Spleen (tissue), 11 donors: Measurements from ENCODE around the gene DYNLT2B. TPM values are rescaled to one million over a fixed set of nuclear protein-coding genes. Genes with fewer than 3 reads are reported as not detected.
A peak's percentile ranks its signal among the peaks of the same experiment; 100 is the strongest.
"Not testable (repeated sequence)": the region's sequence is repeated elsewhere in the genome, so short reads cannot be mapped to it uniquely, and the experiment has no call there.

Experiments
- DNase-seq: peaks from one replicate; pipeline ENCODE4 v3.0.0-alpha.2; 2020
- H3K27ac ChIP-seq, 8 donors: fragments of 200-600 bp; sonication (generic) in 7 of 8; 1 replicate in 4 of 8; 2 replicates in 4 of 8; pipeline versions ENCODE4 v1.5.0 to v1.8.0; 2016 to 2021; ENCODE audit warnings: inconsistent platforms in 4 of 8, mild to moderate bottlenecking in 4 of 8, moderate library complexity in 1 of 8
- H3K27me3 ChIP-seq, 7 donors: fragments of 200-600 bp; sonication (generic) in 6 of 7; replicated peaks in 1 of 7; 1 replicate in 4 of 7; 2 replicates in 3 of 7; pipeline versions ENCODE4 v1.5.0 to v1.8.0; 2016 to 2021; ENCODE audit warnings: inconsistent platforms in 3 of 7, mild to moderate bottlenecking in 1 of 7
- H3K36me3 ChIP-seq, 6 donors: fragments of 200-600 bp; sonication (generic) in 5 of 6; 1 replicate in 4 of 6; 2 replicates in 2 of 6; pipeline versions ENCODE4 v1.5.0 to v1.8.0; 2016 to 2021; ENCODE audit warnings: inconsistent platforms in 2 of 6
- H3K4me1 ChIP-seq, 6 donors: fragments of 200-600 bp; sonication (generic) in 5 of 6; 1 replicate in 3 of 6; 2 replicates in 3 of 6; pipeline versions ENCODE4 v1.5.0 to v1.8.0; 2016 to 2021; ENCODE audit warnings: inconsistent platforms in 3 of 6
- H3K4me3 ChIP-seq, 8 donors: fragments of 200-600 bp; sonication (generic) in 7 of 8; 1 replicate in 4 of 8; 2 replicates in 4 of 8; pipeline versions ENCODE4 v1.5.0 to v1.8.0; 2016 to 2021; ENCODE audit warnings: inconsistent platforms in 4 of 8, mild to moderate bottlenecking in 4 of 8, moderate library complexity in 2 of 8
- H3K9me3 ChIP-seq, 8 donors: fragments of 200-600 bp; sonication (generic) in 7 of 8; 1 replicate in 4 of 8; 2 replicates in 4 of 8; pipeline versions ENCODE4 v1.5.0 to v1.8.0; 2016 to 2021; ENCODE audit warnings: inconsistent platforms in 4 of 8
- CTCF ChIP-seq, 11 experiments: fragments of 200-600 bp in 7 of 11; fragments of 450-650 bp in 4 of 11; sonication (generic) in 4 of 11; IDR thresholded peaks in 8 of 11; conservative IDR thresholded peaks in 3 of 11; 1 replicate in 7 of 11; 2 replicates in 4 of 11; pipeline versions ENCODE4 v1.4.0 to v1.8.0; 2016 to 2021; ENCODE audit warnings: antibody characterized with exemption in 11 of 11, inconsistent platforms in 4 of 11, mild to moderate bottlenecking in 1 of 11
- POLR2A ChIP-seq, 3 donors: fragments of 450-650 bp; IDR thresholded peaks; one replicate each; pipeline ENCODE4 v1.5.1; 2017; ENCODE audit warnings: antibody characterized with exemption in 3 of 3, mild to moderate bottlenecking in 1 of 3
- POLR2AphosphoS5 ChIP-seq, 3 donors: sonication (generic); formaldehyde crosslinking; IDR thresholded peaks; one replicate each; pipeline ENCODE4 v1.5.1; 2017; ENCODE audit warnings: antibody characterized with exemption in 3 of 3
- WGBS, 5 donors: extraction: QIAGEN DNeasy Blood & Tissue Kit in 3 of 5; methylation state at CpG; one replicate each; pipeline versions ENCODE4 v1.1.5 to v1.1.7; 2013 to 2018; 5-methylcytosine and 5-hydroxymethylcytosine counted together
- intact Hi-C: fragments of 100-400 bp; cut with DNase I; formaldehyde crosslinking; loops from one replicate; pipeline ENCODE4 v1.15.0; 2023; ENCODE audit warnings: low total_unique reads
- polyA plus RNA-seq, 3 donors: library from polyadenylated mRNA; stranded (reverse); fragments of 200-250 nt; gene quantifications; one replicate each; pipeline ENCODE4 v1.2.1, GENCODE V29; 2013
- total RNA-seq, 7 donors: library from RNA; depleted of rRNA in 3 of 7; stranded (reverse); fragments of >200 nt in 3 of 7; fragmentation: NEBNext Ultra II Directional in 4 of 7; extraction: Animal tissue kit (Norgen Biotek cat#: 25700) in 4 of 7; gene quantifications; one replicate each; pipeline versions ENCODE4 v1.1.0 to v1.2.1, GENCODE V29; 2016 to 2021
- donor health status: healthy with polysubstance abuse.
- donor health status: DM: no; HTN: no; CAD: no; lungs with moderate emphysema.
- donor health status: DM: no; HTN: no; CAD: no.
- donor health status: Bipolar disorder and iron deficiency.
- donor health status: healthy.
- donor health status: DM: no; HTN: no; CAD: no.
- donor health status: DM: yes; HTN: yes; CAD: no.

Gene DYNLT2B
- total and polyA plus RNA-seq, 10 donors: 1.7 to 21.3 (median 7.1) TPM

DNA sequence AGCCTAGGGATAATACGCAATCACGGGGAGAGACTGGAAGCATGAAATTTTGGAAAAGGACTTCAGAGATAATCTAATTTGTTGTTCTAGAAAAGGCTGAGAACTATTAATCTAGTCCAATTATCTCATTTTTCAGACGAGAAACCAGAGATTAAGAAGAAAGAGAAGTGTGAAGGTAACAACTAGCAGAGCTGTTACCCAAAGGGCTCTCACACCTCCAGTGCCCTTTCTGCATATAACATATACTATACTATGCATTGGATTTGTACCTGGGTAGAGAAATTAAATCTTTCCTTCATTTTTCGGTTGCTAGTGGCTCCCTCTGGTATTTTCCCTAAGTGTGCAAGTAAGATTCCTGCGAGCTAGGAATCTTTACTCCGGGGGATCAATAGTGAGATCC, 33.5 kb upstream of the DYNLT2B start:
- no peak for DNase-seq
- Histone ChIP-seq H3K36me3 (peaks cover 0 to 87% (median 31%) of the 10 kb centered on the region in 6 donors), H3K4me3 (no peak overlapping the region), H3K27ac (no peak overlapping the region), H3K4me1 (no peaks in the 10 kb centered on the region), H3K9me3 (no peaks in the 10 kb centered on the region), H3K27me3 (no peaks in the 10 kb centered on the region)
- intact Hi-C loops: no loop called here
- TF ChIP-seq CTCF (IDR thresholded peaks at IDR 0.05 in 8 of 11, conservative IDR thresholded peaks at IDR 0.05 in 3 of 11) (no peak), POLR2A (IDR thresholded peaks at IDR 0.05) (no peak), POLR2AphosphoS5 (IDR thresholded peaks at IDR 0.05) (no peak)
- 73 to 95% (median 78%) methylated on average over 6 of the region's 6 CpGs for WGBS, 5 donors

DNA sequence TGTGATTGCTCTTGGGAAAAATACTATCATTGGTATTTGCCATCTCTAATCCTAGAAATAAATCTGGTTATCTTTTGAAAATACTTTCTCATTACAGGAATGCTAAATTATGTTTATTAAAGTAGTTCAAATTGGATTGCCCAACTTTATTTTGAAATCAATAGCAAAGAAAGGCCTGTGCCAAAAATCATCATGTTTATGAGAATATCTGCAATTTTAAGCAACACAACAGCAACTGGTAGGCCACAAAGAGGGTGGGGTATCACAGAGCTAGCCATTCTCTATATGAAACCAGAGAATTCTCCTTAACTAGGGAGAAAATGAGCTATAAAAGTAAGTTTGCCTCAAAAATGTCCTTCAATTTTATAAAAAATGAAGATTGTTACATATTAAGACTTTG, 32.0 kb upstream of the DYNLT2B start:
- intact Hi-C loops: no loop called here
- Histone ChIP-seq H3K4me1 (peaks cover 0 to 7% (median 2%) of the 10 kb centered on the region in 6 donors), H3K36me3 (peaks cover 0 to 72% (median 16%) of the 10 kb centered on the region in 6 donors), H3K27ac (no peak overlapping the region), H3K9me3 (no peaks in the 10 kb centered on the region), H3K4me3 (no peak overlapping the region), H3K27me3 (no peaks in the 10 kb centered on the region)
- TF ChIP-seq POLR2A (IDR thresholded peaks at IDR 0.05): no peak
- no peak for TF ChIP-seq CTCF (IDR thresholded peaks at IDR 0.05 in 8 of 11, conservative IDR thresholded peaks at IDR 0.05 in 3 of 11)
- no peak for TF ChIP-seq POLR2AphosphoS5 (IDR thresholded peaks at IDR 0.05)
- DNase-seq: no peak

DNA sequence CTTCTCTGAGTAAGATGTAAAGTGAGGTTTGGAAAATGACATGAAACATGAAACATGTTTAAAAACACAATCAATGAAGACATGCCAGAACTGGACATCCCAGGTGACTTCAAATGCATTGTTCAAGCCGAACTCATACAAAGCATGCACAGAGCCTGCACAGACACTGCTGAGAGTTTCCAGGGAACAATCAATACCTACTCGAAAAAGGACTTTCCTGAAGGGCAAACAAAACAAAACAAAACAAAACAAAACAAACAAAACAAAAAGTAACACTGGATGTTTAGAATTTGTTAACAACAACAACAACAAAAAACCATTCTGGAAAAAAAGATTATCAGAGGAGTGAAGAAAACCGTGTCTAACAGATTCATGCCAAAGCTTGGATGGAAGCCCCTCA, 30.7 kb upstream of the DYNLT2B start:
- peaks cover 0 to 59% (median 5%) of the 10 kb centered on the region in 6 donors for H3K36me3 ChIP-seq
- intact Hi-C loops: no loop called here
- 90 to 97% (median 94%) methylated on average over 3 of the region's 3 CpGs for WGBS, 5 donors
- no peaks in the 10 kb centered on the region for H3K27me3 ChIP-seq
- H3K27ac ChIP-seq: no peak overlapping the region
- no peak for DNase-seq
- TF ChIP-seq CTCF (IDR thresholded peaks at IDR 0.05 in 8 of 11, conservative IDR thresholded peaks at IDR 0.05 in 3 of 11): no peak
- no peak for TF ChIP-seq POLR2AphosphoS5 (IDR thresholded peaks at IDR 0.05)
- TF ChIP-seq POLR2A (IDR thresholded peaks at IDR 0.05): no peak
- H3K4me1 ChIP-seq: peaks cover 0 to 19% (median 5%) of the 10 kb centered on the region in 6 donors
- no peak overlapping the region for H3K4me3 ChIP-seq
- H3K9me3 ChIP-seq: no peaks in the 10 kb centered on the region

DNA sequence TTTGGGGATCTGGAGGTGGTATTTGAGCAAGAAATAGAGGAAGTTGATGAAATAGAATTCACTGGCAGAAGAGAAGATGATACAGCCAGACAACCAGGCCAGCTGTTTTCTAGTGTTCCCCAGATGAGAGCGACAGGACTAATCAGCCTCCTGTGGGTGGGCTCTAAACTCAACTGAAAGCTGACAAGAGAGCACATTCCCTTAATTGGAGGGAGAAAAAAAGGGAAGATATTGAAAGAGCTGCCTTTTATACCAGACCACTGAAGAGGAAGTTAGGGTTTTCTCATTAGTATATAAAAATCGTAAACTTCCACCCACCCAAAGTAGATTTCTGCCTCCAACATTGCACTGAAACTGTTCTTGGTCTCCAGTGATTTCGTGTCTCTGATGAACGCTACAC, 26.6 kb upstream of the DYNLT2B start:
- Histone ChIP-seq H3K4me1 (peaks cover 0 to 31% (median 5%) of the 10 kb centered on the region in 6 donors), H3K27me3 (no peaks in the 10 kb centered on the region), H3K36me3 (peaks cover 0 to 26% (median 5%) of the 10 kb centered on the region in 6 donors), H3K4me3 (no peak overlapping the region), H3K27ac (peak overlapping the region in 2 of 8 donors; percentile 15 to 23), H3K9me3 (no peaks in the 10 kb centered on the region)
- no peak for TF ChIP-seq POLR2AphosphoS5 (IDR thresholded peaks at IDR 0.05)
- TF ChIP-seq POLR2A (IDR thresholded peaks at IDR 0.05): no peak
- no peak for TF ChIP-seq CTCF (IDR thresholded peaks at IDR 0.05 in 8 of 11, conservative IDR thresholded peaks at IDR 0.05 in 3 of 11)
- no peak for DNase-seq
- intact Hi-C loops: no loop called here
- WGBS, 5 donors: 19 to 48% (median 36%) methylated on average over 4 of the region's 4 CpGs

GRCh38 chr3:196343917-196344316, 25.9 kb upstream of the DYNLT2B start:
- intact Hi-C loops, H3K9me3 ChIP-seq, DNase-seq, H3K27ac ChIP-seq, H3K4me3 ChIP-seq, H3K27me3 ChIP-seq: not testable (repeated sequence)
- WGBS, 5 donors: 93 to 96% (median 94%) methylated on average over 12 to 14 of the region's 14 CpGs
- Histone ChIP-seq H3K36me3 (peaks cover 0 to 18% (median 2%) of the 10 kb centered on the region in 6 donors), H3K4me1 (peaks cover 0 to 34% (median 5%) of the 10 kb centered on the region in 6 donors)
